HG02840 (cell line): Measurements from ENCODE around the gene TP53RK.

Experiments
- ATAC-seq: cut with Tn5 transposase; IDR thresholded peaks from one replicate; pipeline ENCODE4 v1.9.1; 2021; ENCODE audit warnings: mild to moderate bottlenecking, moderate library complexity, moderate number of reproducible peaks; ENCODE audit not compliant: unreplicated experiment, low FRiP score

TP53RK gene

DNA sequence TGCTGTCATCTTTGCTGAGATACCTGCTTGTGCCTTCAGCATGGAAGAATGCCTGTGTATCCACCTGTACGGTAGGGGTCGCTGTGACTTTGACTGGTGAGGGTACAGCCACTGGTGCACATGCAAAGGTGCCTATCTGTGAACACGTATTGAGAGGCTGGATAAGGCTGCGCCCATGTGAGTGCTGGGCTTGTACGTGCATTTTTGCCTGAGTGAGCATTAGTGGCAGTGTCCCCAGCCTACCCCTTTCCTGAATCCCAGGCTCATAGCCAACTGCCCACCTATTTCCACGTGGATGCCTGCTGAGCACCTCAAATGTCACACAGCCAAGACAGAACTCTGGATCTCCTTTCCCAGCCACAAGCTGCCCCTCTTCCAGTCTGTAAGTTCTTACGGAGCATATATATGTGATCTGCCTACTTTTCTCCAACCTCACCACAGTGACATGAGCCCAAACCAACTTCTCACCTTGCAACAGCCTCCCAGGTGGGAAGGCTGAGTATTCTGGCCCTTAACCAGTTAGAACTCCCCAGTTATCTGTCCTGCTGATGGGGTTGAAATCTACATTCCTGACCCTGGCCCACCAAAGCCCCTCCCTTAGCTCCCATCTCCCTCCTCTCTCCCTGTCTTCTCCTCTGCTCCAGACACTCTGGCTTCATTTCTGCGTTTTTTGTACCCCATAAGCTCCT is 19.1 kb upstream of the TP53RK start:
- no peak for ATAC-seq

DNA sequence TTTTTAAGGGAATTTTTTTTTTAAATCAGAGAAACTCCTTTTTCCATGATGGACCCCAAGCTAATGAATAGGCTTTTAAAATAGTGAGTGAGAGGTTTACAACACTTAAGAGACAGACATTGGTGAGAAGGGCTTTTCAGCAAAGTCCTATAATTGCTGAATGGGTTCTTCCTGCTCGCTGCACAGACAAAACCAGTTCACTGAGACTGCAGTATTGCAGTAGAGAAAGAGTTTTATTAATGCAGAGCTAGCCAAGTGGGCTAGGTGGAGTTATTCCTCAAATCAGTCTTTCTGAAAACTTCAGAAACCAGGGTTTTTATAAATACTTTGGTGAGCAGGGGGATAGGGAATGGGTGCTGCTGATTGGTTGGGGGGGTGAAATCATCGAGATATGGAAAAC is 17.0 kb upstream of the TP53RK start:
- no peak for ATAC-seq

DNA sequence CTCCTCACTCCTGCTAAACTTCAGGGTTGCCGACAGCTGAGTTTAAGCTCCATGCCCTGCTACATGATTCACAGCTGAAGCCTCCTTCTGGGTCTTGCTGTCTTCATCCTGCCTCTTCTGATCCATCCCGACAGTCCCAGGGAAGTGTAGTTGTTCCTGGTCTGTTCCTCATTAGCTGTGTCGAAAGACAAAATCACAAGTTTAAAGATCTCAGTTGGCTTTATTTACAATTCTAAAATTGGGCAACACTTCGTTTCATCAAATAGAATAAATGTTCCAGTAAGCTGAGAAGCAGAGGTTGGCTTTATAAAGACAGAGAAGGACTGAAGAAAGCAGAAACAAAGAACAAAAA is 16.1 kb upstream of the TP53RK start:
- no peak for ATAC-seq

DNA sequence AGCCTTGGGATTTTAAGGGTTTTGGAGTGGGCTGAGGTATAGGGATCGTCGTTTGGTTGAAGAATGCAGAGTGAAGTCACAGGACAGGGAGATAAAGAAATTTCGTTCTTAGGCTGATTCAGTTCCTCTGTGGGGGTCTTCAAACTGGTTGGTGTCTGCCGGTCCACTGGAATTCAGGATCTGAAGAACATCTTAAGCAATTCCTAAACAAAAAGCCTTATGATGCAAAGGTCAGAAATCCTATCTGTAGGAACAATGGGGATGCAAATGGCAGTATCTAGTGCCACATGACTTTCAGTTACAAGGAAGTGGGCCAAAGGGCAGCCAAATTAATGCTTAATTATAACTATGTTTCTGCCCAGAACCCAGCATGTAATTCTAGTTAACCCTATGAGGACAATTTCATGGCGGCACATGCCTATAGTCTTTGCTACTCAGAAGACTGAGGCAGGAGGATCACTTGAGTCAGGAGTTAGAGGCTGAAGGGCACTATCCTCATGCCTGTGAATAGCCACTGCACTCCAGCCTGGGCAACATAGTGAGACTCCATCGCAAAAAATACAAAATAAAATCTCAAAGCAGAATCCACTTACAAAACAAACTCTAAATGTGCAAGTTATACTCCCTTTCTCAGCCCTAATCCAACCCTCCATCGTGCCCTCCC is 15.6 kb upstream of the TP53RK start:
- ATAC-seq: no peak

DNA sequence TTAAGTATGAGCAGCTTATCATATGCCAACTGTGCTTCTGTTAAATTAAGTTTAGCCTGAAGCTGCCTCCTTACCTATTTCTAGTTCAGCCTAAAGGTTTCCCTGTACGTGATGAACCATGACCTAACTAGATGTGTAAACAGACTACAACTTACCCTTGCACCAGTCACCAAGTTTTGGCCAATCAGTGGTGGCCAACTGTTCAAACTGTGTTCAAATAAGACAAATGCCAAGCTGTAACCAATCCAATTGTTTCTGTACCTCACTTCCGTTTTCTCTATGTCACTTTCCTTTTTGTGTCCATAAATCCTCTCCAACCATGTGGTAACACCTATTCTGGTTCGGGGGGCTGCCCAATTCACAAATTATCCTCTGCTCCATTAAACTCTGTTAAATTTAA is 14.2 kb upstream of the TP53RK start:
- no peak for ATAC-seq

DNA sequence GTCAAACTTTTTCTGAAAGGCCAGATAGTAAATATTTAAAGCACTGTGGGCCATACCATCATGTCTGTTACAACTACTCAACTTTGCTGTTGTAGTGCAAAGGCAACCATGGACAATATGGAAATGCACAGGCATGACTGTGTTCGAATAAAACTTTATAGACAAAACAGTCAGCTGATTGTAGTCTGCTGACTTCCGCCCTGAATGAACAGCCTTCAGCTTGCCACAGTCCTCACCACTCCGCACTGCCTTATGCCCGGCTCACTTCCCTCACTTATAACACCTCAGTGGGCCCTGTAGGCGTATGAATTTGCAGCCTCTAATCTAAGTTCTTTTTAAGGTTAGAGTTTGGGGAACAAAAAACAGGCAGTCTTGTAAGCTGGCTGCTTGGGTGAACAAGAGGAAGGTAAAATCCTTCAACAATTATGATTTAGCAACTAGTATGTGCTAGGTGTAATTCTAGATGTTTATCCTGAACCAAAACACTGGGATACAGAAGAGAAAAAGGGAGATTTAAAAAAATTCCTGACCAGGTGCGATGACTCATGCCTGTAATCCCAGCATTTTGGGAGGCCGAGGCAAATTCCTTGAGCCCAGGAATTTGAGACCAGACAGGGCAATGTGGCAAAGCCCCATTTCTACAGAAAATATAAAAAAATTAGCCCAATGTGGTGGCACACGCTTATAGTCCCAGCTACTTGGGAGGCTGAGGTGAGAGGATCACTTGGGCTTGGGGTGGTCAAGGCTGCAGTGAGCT is 13.4 kb upstream of the TP53RK start:
- no peak for ATAC-seq

DNA sequence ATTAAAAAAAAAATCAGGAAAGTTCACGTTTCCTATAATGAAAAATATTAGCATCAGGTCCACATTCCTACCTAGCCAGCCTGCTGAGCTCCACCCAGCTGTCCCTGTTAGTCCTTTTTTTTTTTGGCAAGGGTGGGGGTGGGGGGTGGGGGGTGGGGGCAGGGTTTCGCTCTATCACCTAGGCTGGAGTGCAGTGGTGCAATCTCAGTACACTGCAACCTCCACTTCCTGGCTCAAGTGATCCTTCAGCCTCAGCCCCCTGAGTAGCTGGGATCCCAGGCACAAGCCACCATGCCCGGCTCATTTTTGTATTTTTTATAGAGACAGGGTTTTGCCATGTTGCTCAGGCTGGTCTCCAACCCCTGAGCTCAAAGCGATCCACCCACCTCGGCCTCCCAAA is 12.7 kb upstream of the TP53RK start:
- ATAC-seq: no peak

DNA sequence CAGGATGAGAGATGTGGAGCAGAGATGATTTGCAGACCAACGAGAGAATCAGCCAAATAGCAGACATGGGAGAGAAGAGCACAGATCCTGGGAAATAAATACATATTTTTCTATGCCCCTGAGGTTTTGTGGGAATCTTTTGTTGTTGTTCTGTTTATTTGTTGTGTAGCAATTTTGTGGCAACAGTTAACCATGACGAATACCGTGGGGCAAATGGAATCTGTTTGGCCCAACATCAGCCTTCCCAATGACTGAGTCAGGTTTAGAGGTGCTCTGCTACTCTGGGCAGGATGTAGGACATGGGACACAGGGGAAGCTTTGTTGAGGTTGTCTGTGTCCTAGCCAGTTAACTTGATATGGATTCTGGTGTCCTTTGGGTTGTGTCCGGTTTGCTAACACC is 12.3 kb upstream of the TP53RK start:
- ATAC-seq: no peak

DNA sequence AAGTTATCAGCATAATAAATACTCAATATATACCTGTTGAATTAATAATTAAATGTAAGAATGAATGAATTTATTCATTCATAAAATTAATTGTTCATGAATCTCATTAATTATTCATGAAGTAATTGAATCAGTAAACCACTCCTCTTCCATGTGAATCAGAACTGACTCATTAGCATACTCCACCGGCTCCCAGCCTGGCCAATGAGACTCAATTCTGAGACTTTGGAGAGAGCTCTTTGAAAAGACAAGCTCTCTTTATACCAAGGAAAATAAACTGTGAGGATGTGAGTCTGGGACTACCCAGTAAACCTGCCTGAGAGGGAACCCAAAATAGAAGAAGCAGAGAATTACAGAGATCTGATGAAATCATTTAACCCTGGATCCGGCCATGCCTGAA is 11.8 kb upstream of the TP53RK start:
- ATAC-seq: no peak

DNA sequence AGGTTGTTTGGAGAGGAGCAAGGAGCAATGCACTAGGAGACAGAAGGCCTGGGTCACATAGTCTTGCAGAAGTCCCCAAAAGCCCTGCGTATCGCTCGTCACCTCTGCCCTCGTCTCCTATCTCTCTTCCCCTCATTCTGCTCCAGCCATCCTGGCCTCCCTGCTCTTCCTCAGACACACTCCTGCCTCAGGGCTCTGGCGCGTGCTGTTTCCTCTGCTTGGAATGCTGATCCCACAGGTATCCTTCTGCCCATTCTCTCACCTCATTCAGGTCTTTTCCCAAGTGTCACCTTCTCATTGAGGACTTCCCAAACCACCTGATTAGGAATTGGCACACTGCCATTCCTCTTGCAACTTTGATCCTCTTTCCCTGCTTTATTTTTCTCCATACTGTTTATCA is 11.2 kb upstream of the TP53RK start:
- ATAC-seq: no peak

DNA sequence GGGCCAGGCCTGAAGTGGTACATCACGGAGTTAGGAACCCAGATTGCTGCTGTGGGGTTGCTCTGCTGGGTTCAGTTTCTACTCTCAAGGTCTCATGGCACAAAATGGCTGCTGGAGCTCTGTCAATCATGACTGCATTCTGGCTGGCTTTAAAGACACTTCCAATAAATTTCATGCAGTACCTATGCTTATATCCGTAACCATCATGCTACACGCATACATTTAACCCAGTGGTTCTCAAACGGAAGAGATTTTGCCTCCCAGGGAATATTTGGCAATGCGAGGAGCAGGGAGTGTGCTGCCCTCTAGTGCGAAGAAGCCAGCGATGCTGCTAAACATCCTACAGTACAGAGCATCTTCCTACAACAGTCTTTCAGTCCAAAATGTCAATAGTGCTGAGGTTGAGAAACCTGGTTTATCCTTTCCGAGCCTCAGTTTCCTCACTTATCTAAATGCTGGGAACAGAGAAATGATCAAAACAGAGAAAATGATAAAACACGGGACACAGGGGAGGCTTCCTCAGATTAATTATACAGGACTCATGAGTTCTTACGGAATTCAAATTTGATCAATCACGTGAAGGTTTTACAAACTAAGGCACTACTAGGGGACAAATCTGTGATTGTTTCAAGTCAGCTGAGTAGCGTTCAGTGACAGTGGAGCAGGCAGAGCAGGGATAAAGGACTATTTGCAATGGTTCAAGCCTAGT is 10.6 kb upstream of the TP53RK start:
- no peak for ATAC-seq

DNA sequence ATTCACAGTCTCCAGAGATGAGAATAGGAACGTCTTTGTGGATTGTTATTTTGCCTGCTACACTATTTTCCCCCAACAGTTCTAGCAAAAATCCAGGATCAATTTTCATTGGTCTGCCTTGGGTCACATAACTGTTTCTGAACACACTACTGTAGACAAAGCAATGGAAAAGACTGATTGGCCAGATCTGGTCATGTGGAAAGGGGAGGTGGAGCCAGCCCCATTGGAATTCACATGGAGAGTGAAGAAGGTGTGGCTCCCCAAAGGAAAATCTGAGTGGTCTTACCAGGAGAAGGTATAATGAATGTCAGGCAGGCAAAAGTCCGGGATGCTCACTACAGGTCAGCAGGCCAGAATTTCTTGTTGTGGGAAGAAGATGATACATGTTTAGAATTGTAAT is 9.5 kb upstream of the TP53RK start:
- no peak for ATAC-seq

DNA sequence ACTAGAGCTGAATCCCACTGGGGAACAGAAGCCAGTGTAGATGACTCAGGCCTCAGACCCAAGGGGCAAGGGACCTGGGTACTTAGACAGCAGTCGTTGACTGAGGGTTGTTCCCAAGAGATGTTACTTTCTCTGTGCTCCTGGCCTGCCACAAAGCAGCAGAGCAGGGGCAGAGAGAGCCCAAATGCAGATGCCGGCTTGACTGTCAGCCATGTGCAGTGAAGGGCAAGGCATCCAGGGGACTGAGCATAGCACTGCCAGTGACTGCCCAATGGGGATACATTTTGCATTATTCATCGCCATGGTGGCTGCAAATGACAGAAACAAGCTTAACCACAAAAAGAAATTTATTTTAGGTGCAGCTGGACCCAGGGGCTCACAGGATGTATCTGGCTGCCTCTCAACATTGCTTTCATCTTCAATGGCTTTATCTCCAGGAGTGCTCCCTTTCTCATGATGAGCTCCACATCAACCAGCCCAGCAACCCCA is 7.6 kb upstream of the TP53RK start:
- no peak for ATAC-seq

DNA sequence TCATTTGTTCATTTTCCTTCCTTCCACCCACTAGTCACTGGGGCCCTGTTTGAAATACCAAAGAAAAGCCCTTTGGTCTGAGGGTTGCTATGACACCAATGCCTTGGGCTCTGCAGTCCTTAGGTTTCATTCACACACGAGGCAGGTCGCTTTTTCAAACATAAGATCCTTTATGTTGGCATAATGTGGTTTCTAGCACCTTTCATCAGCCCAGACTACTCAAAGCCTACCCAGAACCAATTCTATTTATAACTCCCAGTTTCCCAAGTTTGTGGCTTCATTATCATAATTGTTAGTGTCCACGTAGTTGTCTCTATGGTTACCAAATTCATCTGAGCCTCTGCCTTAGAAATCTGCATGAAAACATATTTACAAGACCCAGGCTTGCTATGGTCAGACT is 6.6 kb upstream of the TP53RK start:
- no peak for ATAC-seq

DNA sequence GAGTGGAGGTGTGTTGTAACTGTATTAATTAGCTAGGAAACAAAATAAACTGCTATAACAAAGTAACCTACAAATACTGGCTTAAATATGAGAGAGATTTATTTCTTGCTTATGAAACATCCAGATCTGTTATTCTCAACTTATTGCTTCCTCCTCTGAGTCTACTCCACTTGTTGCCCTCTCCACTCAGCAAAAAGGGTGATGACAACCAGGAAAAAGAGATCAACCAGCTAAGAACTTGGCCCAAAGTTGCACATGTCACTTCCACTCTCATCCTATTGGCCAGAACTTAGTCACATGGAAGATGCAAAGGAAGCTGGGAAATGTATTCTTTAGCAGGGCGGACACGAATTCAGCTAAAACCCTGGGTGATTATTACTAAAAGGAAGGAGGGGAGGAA is 5.2 kb upstream of the TP53RK start:
- no peak for ATAC-seq

DNA sequence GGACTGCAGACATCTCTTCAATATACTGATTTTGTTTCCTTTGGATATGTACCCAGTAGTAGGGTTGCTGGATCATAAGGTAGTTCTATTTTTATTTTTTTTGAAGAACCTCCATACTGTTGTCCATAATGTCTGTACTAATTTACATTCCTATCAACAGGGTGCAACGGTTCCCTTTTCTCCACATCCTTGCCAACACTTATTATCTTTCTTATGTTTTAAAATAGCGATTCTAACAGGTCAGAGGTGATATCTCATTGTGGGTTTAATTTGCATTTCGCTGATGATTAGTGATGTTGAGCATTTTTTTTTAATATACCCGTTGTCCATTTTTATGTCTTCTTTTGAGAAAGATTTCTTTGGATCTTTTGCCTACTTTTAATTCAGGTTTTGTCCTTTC is 2.0 kb upstream of the TP53RK start:
- ATAC-seq: no peak

DNA sequence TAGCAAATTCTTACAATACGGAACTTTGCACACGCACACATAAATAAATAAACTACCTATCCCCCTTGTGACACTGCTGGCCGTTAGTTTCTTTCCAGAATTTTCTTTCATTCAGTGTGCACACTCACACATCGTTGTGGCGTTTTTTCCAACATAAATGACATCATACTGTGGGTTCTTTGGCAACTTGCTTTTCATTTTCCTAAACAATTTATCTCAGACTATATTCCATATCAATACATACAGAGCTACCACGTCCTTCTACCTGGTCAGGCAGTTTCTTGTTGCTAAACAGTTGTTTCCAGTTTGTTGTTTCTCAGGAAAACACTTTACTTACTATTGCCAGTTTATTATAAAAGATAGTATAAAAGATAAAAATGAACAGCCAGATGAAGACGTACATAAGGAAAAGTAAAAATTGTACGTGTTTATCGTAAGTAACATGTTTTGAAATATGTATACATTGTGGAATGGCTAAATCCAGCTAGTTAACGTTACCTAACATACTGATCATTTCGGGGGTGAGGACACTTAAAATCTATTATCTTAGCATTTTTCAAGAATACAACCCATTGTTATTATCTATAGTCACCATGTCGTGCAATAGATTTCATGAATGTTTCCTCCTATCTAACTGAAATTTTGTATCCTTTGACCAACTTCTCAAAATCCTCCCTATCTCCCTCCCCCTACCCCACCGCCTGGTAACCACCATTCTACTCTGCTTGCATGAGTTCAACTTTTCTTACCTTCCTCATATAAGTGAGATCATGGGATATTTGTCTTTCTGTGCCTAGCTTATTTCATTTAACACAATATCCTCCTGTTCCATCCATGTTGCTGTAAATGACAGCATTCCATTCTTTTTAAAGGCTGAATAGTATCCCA is 1.2 kb upstream of the TP53RK start:
- ATAC-seq: no peak

DNA sequence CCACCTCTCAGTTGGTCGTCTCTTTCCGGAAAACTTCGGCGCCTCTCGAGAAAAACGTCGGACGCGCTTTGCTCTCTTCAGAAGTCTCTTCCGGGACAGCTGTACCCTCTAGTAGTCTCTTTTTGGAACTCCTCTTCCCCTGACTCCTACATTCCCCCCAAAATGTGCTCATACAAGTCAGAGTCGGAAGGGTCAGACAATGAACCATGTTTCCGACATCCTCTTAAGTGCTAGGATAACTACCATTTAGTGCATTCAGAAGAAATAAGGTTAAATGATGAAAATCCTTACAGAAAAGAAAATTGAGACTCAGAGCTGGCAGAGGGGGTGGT is 476 bp upstream of the TP53RK start:
- peak; percentile 6 for ATAC-seq

DNA sequence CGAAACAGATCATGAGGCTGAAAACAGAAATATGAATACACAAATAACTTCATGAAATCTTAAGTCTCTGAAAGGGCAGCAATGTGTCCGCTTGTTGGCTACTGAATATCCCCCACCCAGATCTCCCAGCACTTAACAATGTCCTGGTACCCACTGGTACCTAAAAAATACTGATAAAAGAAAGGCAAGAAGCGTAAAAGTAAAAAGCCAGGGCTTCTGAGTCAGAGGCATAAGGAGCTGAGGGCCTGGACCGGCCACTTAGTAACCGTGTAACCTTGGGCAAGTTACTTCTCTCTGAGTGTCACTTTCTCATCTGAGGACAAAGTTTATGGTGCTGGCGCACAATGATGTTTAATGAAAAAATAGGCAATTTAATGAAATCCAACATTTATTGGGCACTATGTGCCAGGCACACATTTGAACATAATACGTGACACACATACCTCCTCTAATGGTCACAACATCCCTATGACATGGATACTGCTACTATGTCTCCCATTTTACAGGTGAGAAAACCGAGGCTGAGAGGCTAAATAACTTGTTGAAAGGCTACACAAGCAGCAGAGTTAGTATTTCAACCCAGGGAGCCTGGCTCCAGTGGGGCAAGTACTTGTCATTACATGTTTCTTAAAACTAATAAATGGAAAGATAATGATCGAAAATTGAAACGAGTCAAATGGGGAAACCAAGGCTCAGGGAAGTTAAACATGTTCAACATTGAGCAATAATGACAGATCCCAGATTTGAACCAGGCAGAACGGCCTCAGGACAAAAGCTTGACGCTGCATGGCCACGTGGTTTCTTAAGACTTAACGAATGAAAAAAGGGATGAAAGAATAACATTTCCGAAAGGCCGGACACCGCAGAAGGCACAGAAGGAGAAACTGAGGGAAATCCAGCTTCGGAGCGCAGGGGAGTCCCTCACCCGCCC is 828 bp downstream of the TP53RK start:
- ATAC-seq: no peak
